GM12873 (cell line): ENCODE data around the gene ST13.

Experiments used
- TF ChIP-seq, protein P1 (sequence below): IDR thresholded peaks from 2 replicates; pipeline ENCODE4 v1.5.1; 2012; ENCODE audit warnings: low read depth, mild to moderate bottlenecking, moderate library complexity, low read length, control low read depth; ENCODE audit not compliant: insufficient read depth; ENCODE audit errors: missing control alignments

The ST13 gene

DNA sequence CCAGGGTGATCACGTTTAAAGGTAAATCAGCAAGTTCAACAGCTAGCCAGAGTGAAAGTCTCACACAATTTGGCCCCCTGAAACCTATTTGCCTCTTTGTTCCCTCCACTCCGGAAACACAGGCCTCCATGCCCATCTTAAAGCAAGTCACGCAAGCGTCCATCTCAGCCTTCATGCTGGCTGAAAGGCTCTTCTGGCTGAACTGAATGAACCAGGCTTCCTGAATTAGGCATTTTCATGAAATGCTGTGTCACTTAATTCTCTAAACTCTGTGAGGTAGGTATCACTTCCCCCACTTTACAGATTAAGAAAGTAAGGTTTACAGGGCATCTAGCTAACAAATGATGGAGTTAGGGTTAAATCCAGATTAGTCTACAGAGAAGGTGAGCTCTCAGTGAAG, 38.7 kb downstream of the ST13 start:
- TF ChIP-seq, protein P1, sequence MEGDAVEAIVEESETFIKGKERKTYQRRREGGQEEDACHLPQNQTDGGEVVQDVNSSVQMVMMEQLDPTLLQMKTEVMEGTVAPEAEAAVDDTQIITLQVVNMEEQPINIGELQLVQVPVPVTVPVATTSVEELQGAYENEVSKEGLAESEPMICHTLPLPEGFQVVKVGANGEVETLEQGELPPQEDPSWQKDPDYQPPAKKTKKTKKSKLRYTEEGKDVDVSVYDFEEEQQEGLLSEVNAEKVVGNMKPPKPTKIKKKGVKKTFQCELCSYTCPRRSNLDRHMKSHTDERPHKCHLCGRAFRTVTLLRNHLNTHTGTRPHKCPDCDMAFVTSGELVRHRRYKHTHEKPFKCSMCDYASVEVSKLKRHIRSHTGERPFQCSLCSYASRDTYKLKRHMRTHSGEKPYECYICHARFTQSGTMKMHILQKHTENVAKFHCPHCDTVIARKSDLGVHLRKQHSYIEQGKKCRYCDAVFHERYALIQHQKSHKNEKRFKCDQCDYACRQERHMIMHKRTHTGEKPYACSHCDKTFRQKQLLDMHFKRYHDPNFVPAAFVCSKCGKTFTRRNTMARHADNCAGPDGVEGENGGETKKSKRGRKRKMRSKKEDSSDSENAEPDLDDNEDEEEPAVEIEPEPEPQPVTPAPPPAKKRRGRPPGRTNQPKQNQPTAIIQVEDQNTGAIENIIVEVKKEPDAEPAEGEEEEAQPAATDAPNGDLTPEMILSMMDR, result no peak

DNA sequence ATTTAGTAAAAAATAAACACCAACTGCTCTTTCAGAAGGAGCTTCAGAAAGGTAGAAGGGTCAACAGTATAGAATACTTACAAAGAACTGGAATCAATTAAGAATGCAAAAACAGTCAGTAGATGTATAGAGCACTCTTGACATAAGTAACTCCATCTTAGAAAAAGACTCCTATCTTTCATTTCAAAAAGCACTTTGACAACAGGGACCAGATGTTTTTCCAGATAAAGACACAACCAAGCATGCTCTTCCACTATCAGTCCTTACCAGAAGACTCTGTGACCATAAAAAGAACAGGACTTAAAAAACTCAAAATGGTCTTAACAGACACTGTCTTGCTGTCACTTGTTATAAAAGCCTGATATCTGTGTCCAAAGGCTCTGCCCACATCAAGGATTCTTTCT, 42.5 kb downstream of the ST13 start:
- TF ChIP-seq, protein P1, result no peak

DNA sequence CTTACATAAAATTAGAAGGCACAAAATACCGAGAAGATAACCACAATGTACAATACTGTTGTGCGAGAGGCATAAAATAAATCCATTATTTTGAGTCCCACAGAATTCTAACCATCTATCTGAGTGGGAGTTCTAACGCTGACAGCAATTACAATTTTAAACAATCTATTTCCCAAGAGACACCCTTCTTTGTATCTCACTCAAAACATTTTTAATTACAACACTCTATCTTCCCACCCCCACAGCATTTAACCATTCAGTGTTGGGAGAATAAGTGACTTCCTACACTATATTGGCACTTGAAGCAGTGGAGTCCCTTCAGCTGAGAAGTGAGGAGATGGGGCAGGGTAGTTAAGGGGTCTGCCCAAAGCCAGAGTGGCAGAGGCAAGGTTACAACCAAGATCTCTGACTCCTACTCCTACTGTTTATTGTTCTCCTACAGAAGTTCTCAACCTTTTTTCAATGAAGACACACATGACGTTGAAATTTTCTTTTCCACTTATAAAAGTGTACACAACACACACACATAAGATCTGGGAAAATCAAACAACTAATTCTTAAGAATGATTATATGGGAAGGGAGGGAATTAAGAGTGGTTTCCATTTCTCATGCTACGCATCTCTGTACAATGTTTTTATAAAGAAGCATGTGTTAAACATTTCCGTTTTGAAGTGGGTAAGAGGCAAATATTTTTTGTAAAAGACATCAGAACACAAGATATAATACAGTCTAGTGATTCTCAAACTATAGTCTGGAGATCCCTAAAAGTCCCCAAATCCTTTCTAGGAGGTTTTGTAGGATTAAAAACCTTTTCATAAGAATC, 48.2 kb downstream of the ST13 start:
- TF ChIP-seq, protein P1, result no peak

DNA sequence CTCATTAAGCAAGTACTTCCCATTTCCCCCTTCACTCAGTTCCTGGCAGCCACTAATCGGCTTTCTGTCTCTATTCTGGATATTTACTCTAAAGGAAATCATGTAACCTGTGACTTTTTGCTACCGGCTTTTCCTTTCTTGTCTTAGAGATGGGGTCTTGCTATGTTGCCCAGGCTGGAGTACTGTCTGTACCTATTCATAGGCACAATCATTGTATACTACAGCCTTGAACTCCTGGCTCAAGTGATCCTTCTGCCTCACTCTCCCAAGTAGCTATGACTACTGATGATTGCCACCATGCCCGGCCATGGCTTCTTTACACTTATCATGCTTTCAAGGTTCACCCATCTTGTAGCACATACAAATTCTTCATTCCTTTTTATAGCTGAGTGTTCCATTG, 49.7 kb downstream of the ST13 start:
- TF ChIP-seq, protein P1, result no peak

DNA sequence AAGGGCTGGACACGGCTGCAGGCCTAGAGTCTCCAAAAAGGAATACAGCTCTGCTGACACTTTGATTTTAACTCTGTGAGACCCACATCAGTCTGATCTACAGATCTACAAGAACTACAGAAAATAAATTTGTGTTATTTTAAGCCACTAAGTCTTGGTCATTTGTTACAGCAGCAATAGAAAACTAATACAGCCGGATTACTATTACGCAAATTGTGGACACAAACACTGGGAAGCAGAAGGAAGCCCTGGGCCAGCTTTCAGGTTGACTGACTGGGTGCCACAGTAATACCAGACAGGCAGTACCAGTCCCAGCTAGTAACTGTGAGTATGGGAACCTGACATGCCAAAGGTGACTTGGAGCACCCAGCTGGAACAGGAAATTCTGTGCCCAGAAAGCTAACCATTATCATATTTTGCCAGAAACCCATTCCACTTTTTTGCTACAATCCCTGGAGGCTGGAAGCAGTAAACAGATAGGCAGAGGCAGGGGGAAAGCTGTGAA, 50.7 kb downstream of the ST13 start:
- TF ChIP-seq, protein P1, result no peak

DNA sequence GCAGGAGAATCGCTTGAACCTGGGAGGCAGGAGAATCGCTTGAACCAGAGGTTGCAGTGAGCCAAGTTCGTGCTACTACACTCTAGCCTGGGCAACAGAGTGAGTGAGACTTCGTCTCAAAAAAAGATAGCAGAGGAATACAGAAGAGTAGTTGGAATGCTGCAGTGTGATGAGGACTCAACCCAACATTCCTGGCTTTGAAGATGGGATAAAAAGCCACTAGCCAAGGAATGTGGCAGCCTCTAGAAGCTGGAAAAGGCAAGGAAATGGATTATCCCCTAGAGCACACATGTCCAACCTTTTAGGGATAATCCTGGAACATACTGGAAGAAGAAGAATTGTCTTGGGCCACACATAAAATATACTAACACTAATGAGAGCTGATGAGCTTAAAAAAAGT, 51.2 kb downstream of the ST13 start:
- TF ChIP-seq, protein P1, result no peak

DNA sequence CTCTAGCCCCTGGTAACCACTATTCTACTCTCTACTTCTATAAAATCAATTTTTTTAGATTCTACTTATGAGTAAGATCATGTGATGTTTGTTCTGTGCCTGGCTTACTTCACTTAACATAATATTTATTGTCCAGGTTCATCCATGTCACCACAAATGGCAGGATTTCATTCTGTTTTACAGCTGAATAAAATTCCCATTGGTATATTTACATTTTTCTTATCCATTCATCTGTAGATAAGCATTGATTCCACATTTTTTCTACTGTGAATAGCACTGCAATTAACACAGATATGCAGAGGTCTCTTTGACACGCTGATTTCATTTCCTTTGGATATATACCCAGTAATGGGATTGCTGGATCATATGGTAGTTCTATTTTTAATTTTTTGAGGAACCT, 53.1 kb downstream of the ST13 start:
- TF ChIP-seq, protein P1, result no peak
